ENCODE results near the gene RDH13.

DNA sequence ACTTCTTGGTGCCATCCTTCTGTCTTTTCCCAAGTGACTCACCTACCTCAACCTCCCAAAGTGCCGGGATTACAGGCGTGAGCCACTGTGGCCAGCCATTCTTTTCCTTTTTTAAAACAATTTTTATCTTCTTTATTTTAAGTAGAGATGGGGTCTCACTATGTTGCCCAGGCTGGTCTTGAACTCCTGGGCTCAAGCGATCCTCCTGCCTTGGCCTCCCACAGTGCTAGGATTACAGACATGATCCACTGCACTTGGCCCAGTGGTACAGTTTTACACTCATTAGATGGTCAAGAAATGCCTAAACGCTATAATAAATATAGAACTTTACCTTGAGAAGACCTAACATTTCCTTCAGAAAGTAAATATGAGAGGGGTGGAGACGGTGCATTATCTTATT lies 49.4 kb downstream of the RDH13 start:
- TF ChIP-seq POLR2A (IDR thresholded peaks at IDR 0.05) = no peak
- TF ChIP-seq, protein P1, sequence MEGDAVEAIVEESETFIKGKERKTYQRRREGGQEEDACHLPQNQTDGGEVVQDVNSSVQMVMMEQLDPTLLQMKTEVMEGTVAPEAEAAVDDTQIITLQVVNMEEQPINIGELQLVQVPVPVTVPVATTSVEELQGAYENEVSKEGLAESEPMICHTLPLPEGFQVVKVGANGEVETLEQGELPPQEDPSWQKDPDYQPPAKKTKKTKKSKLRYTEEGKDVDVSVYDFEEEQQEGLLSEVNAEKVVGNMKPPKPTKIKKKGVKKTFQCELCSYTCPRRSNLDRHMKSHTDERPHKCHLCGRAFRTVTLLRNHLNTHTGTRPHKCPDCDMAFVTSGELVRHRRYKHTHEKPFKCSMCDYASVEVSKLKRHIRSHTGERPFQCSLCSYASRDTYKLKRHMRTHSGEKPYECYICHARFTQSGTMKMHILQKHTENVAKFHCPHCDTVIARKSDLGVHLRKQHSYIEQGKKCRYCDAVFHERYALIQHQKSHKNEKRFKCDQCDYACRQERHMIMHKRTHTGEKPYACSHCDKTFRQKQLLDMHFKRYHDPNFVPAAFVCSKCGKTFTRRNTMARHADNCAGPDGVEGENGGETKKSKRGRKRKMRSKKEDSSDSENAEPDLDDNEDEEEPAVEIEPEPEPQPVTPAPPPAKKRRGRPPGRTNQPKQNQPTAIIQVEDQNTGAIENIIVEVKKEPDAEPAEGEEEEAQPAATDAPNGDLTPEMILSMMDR (IDR thresholded peaks at IDR 0.05) = no peak
- no peak for TF ChIP-seq POLR2AphosphoS5 (IDR thresholded peaks at IDR 0.05; ENCODE audit: insufficient read depth in 1 of 2, low read depth in 1 of 2)

All from vagina (tissue), 2 donors.